Kidney (tissue), 14 donors: ENCODE data around the gene DSTN. TPM values are rescaled to one million over a fixed set of nuclear protein-coding genes. Genes with fewer than 3 reads are reported as not detected.
A peak's percentile ranks its signal among the peaks of the same experiment; 100 is the strongest.

Experiments
- DNase-seq, 5 donors: peaks; one replicate each; pipeline ENCODE4 v3.0.0-alpha.2; 2013 to 2020
- FAIRE-seq: peaks from 2 replicates; lab custom pipeline; 2012; peaks lifted over from hg19 to GRCh38; lab: Jason Lieb, UNC
- H3K27ac ChIP-seq, 2 donors: one replicate each; pipeline ENCODE4 v1.7.0; 2013; ENCODE audit warnings: low read depth in 2 of 2, low read length in 2 of 2, inconsistent platforms in 1 of 2
- H3K27me3 ChIP-seq: one replicate; pipeline ENCODE4 v1.7.1; 2013; ENCODE audit warnings: low read length, inconsistent platforms; ENCODE audit not compliant: control insufficient read depth, insufficient read depth
- H3K36me3 ChIP-seq, 3 donors: one replicate each; pipeline versions ENCODE4 v1.7.0 to v1.7.1; 2013; ENCODE audit warnings: low read length in 3 of 3, control low read depth in 1 of 3, inconsistent platforms in 1 of 3; ENCODE audit not compliant: insufficient read depth in 3 of 3, control insufficient read depth in 2 of 3
- H3K4me1 ChIP-seq, 3 donors: one replicate each; pipeline versions ENCODE4 v1.7.0 to v1.7.1; 2013; ENCODE audit warnings: low read length in 3 of 3, inconsistent platforms in 1 of 3, low read depth in 1 of 3; ENCODE audit not compliant: control insufficient read depth in 2 of 3, insufficient read depth in 2 of 3
- H3K4me3 ChIP-seq, 3 donors: one replicate each; pipeline versions ENCODE4 v1.7.0 to v1.8.1; 2013; ENCODE audit warnings: low read length in 3 of 3, control low read depth in 1 of 3, inconsistent platforms in 1 of 3
- H3K9ac ChIP-seq, 3 donors: one replicate each; pipeline versions ENCODE4 v1.7.0 to v1.7.1; 2013; ENCODE audit warnings: low read length in 3 of 3, control low read depth in 1 of 3, inconsistent platforms in 1 of 3
- H3K9me3 ChIP-seq, 3 donors: one replicate each; pipeline versions ENCODE4 v1.7.0 to v1.7.1; 2013; ENCODE audit warnings: low read length in 3 of 3, control low read depth in 1 of 3, inconsistent platforms in 1 of 3; ENCODE audit not compliant: control insufficient read depth in 2 of 3, insufficient read depth in 1 of 3
- CTCF ChIP-seq: IDR thresholded peaks from 3 replicates; pipeline ENCODE4 v1.5.1; 2012; ENCODE audit warnings: mild to moderate bottlenecking, moderate library complexity, borderline replicate concordance; ENCODE audit not compliant: insufficient read depth; ENCODE audit errors: extremely low read depth
- intact Hi-C: fragments of 100-400 bp; cut with DNase I; formaldehyde crosslinking; loops from one replicate; pipeline ENCODE4 v1.11.1; 2022
- polyA plus RNA-seq: library from polyadenylated mRNA; stranded (reverse); fragments of 350-450 nt; fragmentation: Illumina TruSeq; extraction: RNeasy Lipid Tissue Mini Kit (QIAGEN cat#74804); gene quantifications from one replicate; pipeline ENCODE4 v1.2.3, GENCODE V29; 2014; ENCODE audit warnings: low read depth, low replicate concordance; ENCODE audit not compliant: insufficient read depth
- total RNA-seq: library from RNA; stranded (reverse); fragmentation: NEBNext Ultra II Directional; extraction: Animal tissue kit (Norgen Biotek cat#: 25700); gene quantifications from one replicate; pipeline ENCODE4 v1.2.1, GENCODE V29; 2021
- donor health status: control.
- donor health status: control.
- donor health status: control.
- donor health status: control.
- donor health status: control.
- donor health status: DM: yes; HTN: yes; CAD: no.
- donor health status: Normal renal cell carcinoma (clear cell type).

The DSTN gene
- total and polyA plus RNA-seq, 2 donors from 2014 or later = 409 to 525 TPM

- H3K4me3 ChIP-seq = no peak overlapping the region
- H3K4me1 ChIP-seq = peaks cover 0 to 12% (median 0%) of the 10 kb centered on the region in 3 donors
- FAIRE-seq (no peak), DNase-seq (peak in 2 of 5 donors; percentile 58 to 81)
- intact Hi-C loops = no loop called here
- H3K36me3 ChIP-seq = peaks cover 5 to 16% (median 7%) of the 10 kb centered on the region in 3 donors
- no peak overlapping the region for H3K9ac ChIP-seq
- TF ChIP-seq CTCF = peak; percentile 44
- no peaks in the 10 kb centered on the region for H3K27me3 ChIP-seq
- no peaks in the 10 kb centered on the region for H3K9me3 ChIP-seq
- peak overlapping the region; percentile 5 to 56 for H3K27ac ChIP-seq
Observed at GRCh38 chr20:17611540-17612286, 41.8 kb downstream of the DSTN start.

GRCh38 chr20:17612287-17612991 is 42.6 kb downstream of the DSTN start:
- peak overlapping the region; percentile 5 to 56 for H3K27ac ChIP-seq
- H3K4me3 ChIP-seq = no peak overlapping the region
- no peaks in the 10 kb centered on the region for H3K9me3 ChIP-seq
- peaks cover 0 to 12% (median 0%) of the 10 kb centered on the region in 3 donors for H3K4me1 ChIP-seq
- no peak for TF ChIP-seq CTCF
- no peak overlapping the region for H3K9ac ChIP-seq
- H3K27me3 ChIP-seq = no peaks in the 10 kb centered on the region
- DNase-seq (peak in 2 of 5 donors; percentile 50 to 78), FAIRE-seq (no peak)
- peaks cover 5 to 16% (median 11%) of the 10 kb centered on the region in 3 donors for H3K36me3 ChIP-seq
- intact Hi-C loops = no loop called here

DNA sequence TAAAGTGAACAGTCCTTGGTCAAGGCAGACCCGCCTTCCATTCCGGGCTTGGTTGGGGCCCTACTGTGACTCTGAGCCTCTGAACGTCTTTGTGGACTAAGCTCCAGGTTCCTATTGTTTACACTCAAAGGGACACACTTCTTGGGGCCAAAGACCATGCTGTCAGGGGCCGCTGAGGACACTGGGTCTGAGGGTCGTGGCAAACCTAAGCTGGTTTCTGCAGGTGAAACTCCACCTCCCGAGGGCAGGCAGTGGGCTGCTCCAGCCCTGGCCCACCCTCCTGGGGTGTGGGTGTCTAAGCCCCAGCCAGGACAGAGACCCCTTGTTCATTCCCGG is 43.1 kb downstream of the DSTN start:
- Histone ChIP-seq H3K4me3 (no peak overlapping the region), H3K27ac (peak overlapping the region in 1 of 2 donors; percentile 43), H3K4me1 (peaks cover 0 to 12% (median 0%) of the 10 kb centered on the region in 3 donors), H3K9ac (no peak overlapping the region), H3K9me3 (no peaks in the 10 kb centered on the region), H3K36me3 (peaks cover 4 to 20% (median 7%) of the 10 kb centered on the region in 3 donors), H3K27me3 (no peaks in the 10 kb centered on the region)
- DNase-seq (no peak), FAIRE-seq (no peak)
- TF ChIP-seq CTCF = no peak
- intact Hi-C loops = no loop called here
